Thyroid gland (tissue), 4 donors: ENCODE results near the gene CIROP. TPM values are rescaled to one million over a fixed set of nuclear protein-coding genes. Genes with fewer than 3 reads are reported as not detected.
A peak's percentile ranks its signal among the peaks of the same experiment; 100 is the strongest.

Experiments
- DNase-seq, 2 donors: peaks; one replicate each; pipeline ENCODE4 v3.0.0-alpha.2; 2019
- H3K27ac ChIP-seq, 3 donors: fragments of 200-600 bp; sonication (generic); 1 replicate in 2 of 3; 2 replicates in 1 of 3; pipeline ENCODE4 v1.5.1; 2016 to 2019; ENCODE audit warnings: mild to moderate bottlenecking in 1 of 3, moderate library complexity in 1 of 3
- H3K27me3 ChIP-seq: fragments of 200-600 bp; sonication (generic); one replicate; pipeline ENCODE4 v1.5.1; 2019
- H3K36me3 ChIP-seq, 2 donors: fragments of 200-600 bp; sonication (generic); one replicate each; pipeline ENCODE4 v1.5.1; 2016 to 2019
- H3K4me1 ChIP-seq, 2 donors: fragments of 200-600 bp; sonication (generic); one replicate each; pipeline ENCODE4 v1.5.1; 2017 to 2019
- H3K4me3 ChIP-seq, 3 donors: fragments of 200-600 bp; sonication (generic); replicated peaks in 1 of 3; 1 replicate in 2 of 3; 2 replicates in 1 of 3; pipeline ENCODE4 v1.5.1; 2016; ENCODE audit warnings: mild to moderate bottlenecking in 1 of 3
- H3K9me3 ChIP-seq: fragments of 200-600 bp; sonication (generic); one replicate; pipeline ENCODE4 v1.5.1; 2017
- CTCF ChIP-seq, 6 experiments: fragments of 200-600 bp in 3 of 6; fragments of 450-650 bp in 3 of 6; sonication (generic) in 3 of 6; IDR thresholded peaks; one replicate each; pipeline ENCODE4 v1.5.1; 2016 to 2019; ENCODE audit warnings: antibody characterized with exemption in 6 of 6, mild to moderate bottlenecking in 2 of 6, inconsistent platforms in 1 of 6, moderate library complexity in 1 of 6
- POLR2A ChIP-seq, 2 donors: fragments of 450-650 bp; IDR thresholded peaks; one replicate each; pipeline ENCODE4 v1.6.1; 2017; ENCODE audit warnings: antibody characterized with exemption in 2 of 2, mild to moderate bottlenecking in 2 of 2, moderate library complexity in 1 of 2
- WGBS, 2 donors: methylation state at CpG; one replicate each; pipeline ENCODE4 v1.1.5; 2017; 5-methylcytosine and 5-hydroxymethylcytosine counted together
- intact Hi-C: fragments of 100-400 bp; cut with DNase I; formaldehyde crosslinking; loops from one replicate; pipeline ENCODE4 v1.15.1; 2023
- total RNA-seq, 4 donors: library from RNA; depleted of rRNA; stranded (reverse); fragments of >200 nt; gene quantifications; one replicate each; pipeline ENCODE4 v1.2.3, GENCODE V29; 2016

The CIROP gene
- total RNA-seq, 4 donors from 2014 or later, result 0.11 TPM; not detected in 3

- Histone ChIP-seq H3K27me3 (no peaks in the 10 kb centered on the region), H3K27ac (no peak overlapping the region), H3K4me1 (peaks cover 4 to 5% of the 10 kb centered on the region in 2 donors), H3K36me3 (no peaks in the 10 kb centered on the region), H3K9me3 (no peaks in the 10 kb centered on the region), H3K4me3 (no peak overlapping the region)
- no peak for TF ChIP-seq POLR2A (IDR thresholded peaks at IDR 0.05)
- no peak for TF ChIP-seq CTCF (IDR thresholded peaks at IDR 0.05)
- DNase-seq, result no peak
- WGBS, 2 donors, result 94 to 97% methylated on average over 5 of the region's 5 CpGs
- intact Hi-C loops, result no loop called here
These were observed 43.9 kb upstream of the CIROP start for GRCh38 chr14:23148591-23149249.

- no peak for TF ChIP-seq POLR2A (IDR thresholded peaks at IDR 0.05)
- no peak for TF ChIP-seq CTCF (IDR thresholded peaks at IDR 0.05)
- Histone ChIP-seq H3K36me3 (no peaks in the 10 kb centered on the region), H3K9me3 (no peaks in the 10 kb centered on the region), H3K27me3 (no peaks in the 10 kb centered on the region), H3K4me1 (peaks cover 0 to 4% of the 10 kb centered on the region in 2 donors), H3K4me3 (no peak overlapping the region), H3K27ac (no peak overlapping the region)
- DNase-seq, result peak; percentile 29 to 55
- WGBS, 2 donors, result 63 to 80% methylated on average over 1 of the region's 1 CpG
- intact Hi-C loops, result no loop called here
These were observed 42.9 kb upstream of the CIROP start for GRCh38 chr14:23147676-23148075.

DNA sequence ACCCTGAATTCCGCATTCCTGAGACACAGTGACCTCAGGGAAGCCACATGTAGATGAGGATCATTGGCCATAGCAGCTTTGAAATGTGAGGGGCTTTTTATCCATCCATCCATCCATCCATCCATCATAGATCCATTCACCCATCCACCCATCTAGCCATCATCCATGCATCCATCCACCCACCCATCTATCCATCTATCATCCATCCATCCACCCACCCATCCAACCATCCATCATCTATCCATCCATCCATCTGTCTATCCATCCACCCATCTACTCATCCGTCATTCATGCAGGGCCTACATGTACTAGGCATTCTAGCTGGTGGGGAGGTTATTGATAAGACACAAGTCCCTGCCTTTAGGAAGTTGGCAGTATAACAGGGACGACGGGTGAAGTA, 42.2 kb upstream of the CIROP start:
- intact Hi-C loops, result no loop called here
- H3K4me1 ChIP-seq, result peaks cover 0 to 6% of the 10 kb centered on the region in 2 donors
- no peak for DNase-seq
- peak overlapping the region in 1 of 3 donors; percentile 49 for H3K27ac ChIP-seq
- no peak overlapping the region for H3K4me3 ChIP-seq
- H3K9me3 ChIP-seq, result no peaks in the 10 kb centered on the region
- no peaks in the 10 kb centered on the region for H3K36me3 ChIP-seq
- 90 to 94% methylated on average over 4 of the region's 4 CpGs for WGBS, 2 donors
- no peaks in the 10 kb centered on the region for H3K27me3 ChIP-seq
- TF ChIP-seq CTCF (IDR thresholded peaks at IDR 0.05), result no peak

GRCh38 chr14:23146351-23146910, 41.6 kb upstream of the CIROP start:
- TF ChIP-seq POLR2A (IDR thresholded peaks at IDR 0.05) (no peak), CTCF (IDR thresholded peaks at IDR 0.05) (no peak)
- H3K9me3 ChIP-seq, result no peaks in the 10 kb centered on the region
- H3K4me1 ChIP-seq, result peaks cover 0 to 9% of the 10 kb centered on the region in 2 donors
- no peak for DNase-seq
- no peaks in the 10 kb centered on the region for H3K36me3 ChIP-seq
- H3K4me3 ChIP-seq, result no peak overlapping the region
- H3K27me3 ChIP-seq, result no peaks in the 10 kb centered on the region
- WGBS, 2 donors, result 83% methylated on average over 2 of the region's 2 CpGs; no CpG with 5 or more reads in 1 of the 2 donors
- intact Hi-C loops, result no loop called here
- H3K27ac ChIP-seq, result peak overlapping the region in 2 of 3 donors; percentile 25 to 49

DNA sequence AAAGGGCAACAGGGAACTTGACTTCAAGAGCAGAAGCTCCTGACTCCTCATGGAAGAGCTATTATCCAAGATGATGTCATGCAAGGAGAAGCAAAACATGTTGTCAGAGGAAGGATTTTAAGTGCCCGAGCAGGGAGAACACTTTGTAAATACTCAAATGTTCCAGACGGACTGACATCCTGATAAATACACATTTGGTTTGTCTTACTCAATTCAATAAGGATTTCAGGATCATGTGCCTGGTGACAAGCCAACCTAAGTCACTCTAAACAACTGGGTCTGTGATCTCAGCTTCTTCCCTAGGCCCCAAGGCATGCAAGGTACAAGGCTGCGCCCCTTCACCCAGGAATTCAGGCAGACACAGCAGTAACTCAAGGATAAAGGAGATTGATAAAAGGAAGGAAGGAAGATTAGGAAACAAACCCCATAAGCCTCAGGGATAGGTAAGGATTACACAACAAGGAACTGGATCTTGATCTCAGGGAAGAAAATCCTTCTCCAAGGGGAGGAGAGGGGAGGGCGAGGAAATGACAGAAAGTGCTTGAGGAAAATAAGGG, 41.1 kb upstream of the CIROP start:
- Histone ChIP-seq H3K27ac (peak overlapping the region in 2 of 3 donors; percentile 25 to 49), H3K27me3 (no peaks in the 10 kb centered on the region), H3K36me3 (no peaks in the 10 kb centered on the region), H3K4me3 (no peak overlapping the region), H3K9me3 (no peaks in the 10 kb centered on the region), H3K4me1 (peaks cover 0 to 9% of the 10 kb centered on the region in 2 donors)
- intact Hi-C loops, result no loop called here
- WGBS, 2 donors, result 69 to 78% methylated on average over 4 of the region's 4 CpGs
- TF ChIP-seq POLR2A (IDR thresholded peaks at IDR 0.05) (no peak), CTCF (IDR thresholded peaks at IDR 0.05) (no peak)
- no peak for DNase-seq
